Gastrocnemius medialis (tissue), 4 donors: Measurements from ENCODE around the gene RIC8B.
"Not testable (repeated sequence)": the region's sequence is repeated elsewhere in the genome, so short reads cannot be mapped to it uniquely, and the experiment has no call there.

Experiments used
- POLR2A ChIP-seq, 2 donors: fragments of 450-650 bp; IDR thresholded peaks; one replicate each; pipeline ENCODE4 v1.6.1; 2017; ENCODE audit warnings: antibody characterized with exemption in 2 of 2, mild to moderate bottlenecking in 2 of 2, moderate library complexity in 2 of 2
- TF ChIP-seq, protein P1 (sequence below), 5 experiments: fragments of 450-650 bp in 3 of 5; fragments of 200-600 bp in 2 of 5; sonication (generic) in 2 of 5; IDR thresholded peaks in 4 of 5; conservative IDR thresholded peaks in 1 of 5; 1 replicate in 4 of 5; 2 replicates in 1 of 5; pipeline ENCODE4 v1.5.1; 2016 to 2019; ENCODE audit warnings: antibody characterized with exemption in 5 of 5, mild to moderate bottlenecking in 3 of 5, moderate library complexity in 3 of 5

DNA sequence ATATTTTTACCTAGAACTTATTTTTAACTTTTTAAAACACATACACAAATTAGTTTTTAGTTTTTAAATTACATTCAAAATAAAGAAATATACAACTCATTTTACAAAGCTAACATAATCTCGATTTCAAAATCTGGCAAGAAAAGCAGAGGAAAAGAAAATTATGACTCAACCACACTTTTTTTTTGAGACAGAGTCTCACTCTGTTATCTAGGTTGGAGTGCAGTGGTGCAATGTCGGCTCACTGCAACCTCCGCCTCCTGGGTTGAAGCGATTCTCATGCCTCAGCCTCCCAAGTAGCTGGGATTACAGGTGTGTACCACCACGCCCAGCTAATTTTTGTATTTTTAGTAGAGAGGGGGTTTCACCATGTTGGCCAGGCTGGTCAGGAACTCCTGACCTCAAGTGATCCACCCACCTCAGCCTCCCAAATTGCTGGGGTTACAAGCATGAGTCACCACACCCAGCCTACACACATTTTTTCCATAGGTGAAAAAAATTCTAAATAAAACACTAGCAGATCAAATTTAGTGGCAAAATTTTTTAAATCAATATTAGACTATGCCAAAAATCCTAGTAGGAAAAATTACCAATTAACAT lies 47.8 kb upstream of the RIC8B start:
- TF ChIP-seq, protein P1, sequence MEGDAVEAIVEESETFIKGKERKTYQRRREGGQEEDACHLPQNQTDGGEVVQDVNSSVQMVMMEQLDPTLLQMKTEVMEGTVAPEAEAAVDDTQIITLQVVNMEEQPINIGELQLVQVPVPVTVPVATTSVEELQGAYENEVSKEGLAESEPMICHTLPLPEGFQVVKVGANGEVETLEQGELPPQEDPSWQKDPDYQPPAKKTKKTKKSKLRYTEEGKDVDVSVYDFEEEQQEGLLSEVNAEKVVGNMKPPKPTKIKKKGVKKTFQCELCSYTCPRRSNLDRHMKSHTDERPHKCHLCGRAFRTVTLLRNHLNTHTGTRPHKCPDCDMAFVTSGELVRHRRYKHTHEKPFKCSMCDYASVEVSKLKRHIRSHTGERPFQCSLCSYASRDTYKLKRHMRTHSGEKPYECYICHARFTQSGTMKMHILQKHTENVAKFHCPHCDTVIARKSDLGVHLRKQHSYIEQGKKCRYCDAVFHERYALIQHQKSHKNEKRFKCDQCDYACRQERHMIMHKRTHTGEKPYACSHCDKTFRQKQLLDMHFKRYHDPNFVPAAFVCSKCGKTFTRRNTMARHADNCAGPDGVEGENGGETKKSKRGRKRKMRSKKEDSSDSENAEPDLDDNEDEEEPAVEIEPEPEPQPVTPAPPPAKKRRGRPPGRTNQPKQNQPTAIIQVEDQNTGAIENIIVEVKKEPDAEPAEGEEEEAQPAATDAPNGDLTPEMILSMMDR (IDR thresholded peaks at IDR 0.05 in 4 of 5, conservative IDR thresholded peaks at IDR 0.05 in 1 of 5): not testable (repeated sequence)
- not testable (repeated sequence) for TF ChIP-seq POLR2A (IDR thresholded peaks at IDR 0.05)
